WTC11 (cell line): ENCODE results near the gene BHLHE23. TPM values are rescaled to one million over a fixed set of nuclear protein-coding genes. Genes with fewer than 3 reads are reported as not detected.

Experiments
- ATAC-seq: fragments of 200-7000 bp; cut with Tn5 transposase; 2 replicates; pipeline ENCODE4 v1.10.0; 2021; ENCODE audit warnings: mild to moderate bottlenecking, moderate library complexity
- CTCF ChIA-PET: fragments of 300-600 bp; sonication (Branson Sonifier 250); formaldehyde crosslinking; loops from one replicate; lab custom pipeline; 2021; ENCODE audit warnings: antibody characterized with exemption; lab: Charles Lee
- POLR2A ChIA-PET: fragments of 350-600 bp; sonication (Branson Sonifier 250); formaldehyde crosslinking; loops from one replicate; lab custom pipeline; 2021; ENCODE audit warnings: antibody characterized with exemption; lab: Charles Lee
- DNase-seq: peaks from one replicate; pipeline ENCODE4 v3.0.0; 2021; ENCODE audit warnings: low spot score
- H3K27ac Mint-ChIP-seq: 2 replicates; pipeline ENCODE4 v1.8.0; 2021; ENCODE audit warnings: mixed read lengths
- H3K27me3 Mint-ChIP-seq: 2 replicates; pipeline ENCODE4 v1.8.0; 2021; ENCODE audit warnings: low read depth, mild to moderate bottlenecking, moderate library complexity, mixed read lengths
- H3K36me3 Mint-ChIP-seq: 2 replicates; pipeline ENCODE4 v1.8.0; 2021; ENCODE audit warnings: mixed read lengths
- H3K4me1 Mint-ChIP-seq: 2 replicates; pipeline ENCODE4 v1.8.0; 2022; ENCODE audit warnings: mixed read lengths
- H3K4me3 Mint-ChIP-seq: 2 replicates; pipeline ENCODE4 v1.8.0; 2021; ENCODE audit warnings: mild to moderate bottlenecking, moderate library complexity, mixed read lengths
- H3K9me3 Mint-ChIP-seq: 2 replicates; pipeline ENCODE4 v1.8.0; 2021; ENCODE audit warnings: mixed read lengths
- ATF1 ChIP-seq: sonication (generic); formaldehyde crosslinking; IDR thresholded peaks from 2 replicates; pipeline ENCODE4 v1.8.1; 2023; ENCODE audit warnings: mild to moderate bottlenecking, moderate library complexity, missing genetic modification reagents
- ATF2 ChIP-seq: sonication (generic); formaldehyde crosslinking; IDR thresholded peaks from 2 replicates; pipeline ENCODE4 v1.8.1; 2022; ENCODE audit warnings: low read depth, missing genetic modification reagents, borderline replicate concordance
- CDX4 ChIP-seq: fragments of 250-450 bp; sonication (Bioruptor Pico); IDR thresholded peaks from 2 replicates; pipeline ENCODE4 v1.9.0; 2021; ENCODE audit warnings: moderate library complexity, mild to moderate bottlenecking, inconsistent platforms, borderline replicate concordance
- CREM ChIP-seq: sonication (generic); formaldehyde crosslinking; IDR thresholded peaks from 2 replicates; pipeline ENCODE4 v1.8.1; 2022; ENCODE audit warnings: mild to moderate bottlenecking, missing genetic modification reagents, moderate library complexity
- GRHL2 ChIP-seq: fragments of 250-450 bp; sonication (Bioruptor Pico); IDR thresholded peaks from 2 replicates; pipeline ENCODE4 v1.8.0; 2022; ENCODE audit warnings: mild to moderate bottlenecking, moderate library complexity; ENCODE audit not compliant: insufficient replicate concordance, severe bottlenecking
- MYBL2 ChIP-seq: sonication (generic); formaldehyde crosslinking; IDR thresholded peaks from 2 replicates; pipeline ENCODE4 v1.8.1; 2023; ENCODE audit warnings: mild to moderate bottlenecking, moderate library complexity, missing genetic modification reagents
- NFATC4 ChIP-seq: fragments of 250-450 bp; sonication (Bioruptor Pico); IDR thresholded peaks from 2 replicates; pipeline ENCODE4 v1.9.0; 2021; ENCODE audit warnings: mild to moderate bottlenecking
- NFYB ChIP-seq: sonication (generic); formaldehyde crosslinking; conservative IDR thresholded peaks from 2 replicates; pipeline ENCODE4 v1.8.0; 2022; ENCODE audit warnings: low read depth, missing genetic modification reagents
- NR2C2 ChIP-seq: sonication (generic); formaldehyde crosslinking; IDR thresholded peaks from 2 replicates; pipeline ENCODE4 v1.8.0; 2022; ENCODE audit warnings: mild to moderate bottlenecking, missing genetic modification reagents
- TP53 ChIP-seq: sonication (generic); formaldehyde crosslinking; IDR thresholded peaks from 2 replicates; pipeline ENCODE4 v1.8.1; 2023; ENCODE audit warnings: mild to moderate bottlenecking, missing genetic modification reagents
- ZNF138 ChIP-seq: sonication (generic); formaldehyde crosslinking; conservative IDR thresholded peaks from 2 replicates; pipeline ENCODE4 v1.8.1; 2022; ENCODE audit warnings: mild to moderate bottlenecking, moderate library complexity, missing genetic modification reagents
- ZNF263 ChIP-seq: sonication (generic); formaldehyde crosslinking; IDR thresholded peaks from 2 replicates; pipeline ENCODE4 v1.8.1; 2022; ENCODE audit warnings: low read depth, mild to moderate bottlenecking, moderate library complexity, missing genetic modification reagents
- total RNA-seq: library from RNA; stranded (reverse); gene quantifications from 3 replicates; pipeline ENCODE4 v1.2.3, GENCODE V29; 2021
- TF ChIP-seq, protein P1 (sequence below): sonication (generic); formaldehyde crosslinking; conservative IDR thresholded peaks from 2 replicates; pipeline ENCODE4 v1.8.1; 2023; ENCODE audit warnings: mild to moderate bottlenecking, low read depth, missing genetic modification reagents, moderate library complexity
- TF ChIP-seq, protein P2 (sequence below): fragments of 250-450 bp; sonication (Bioruptor Pico); IDR thresholded peaks from 2 replicates; pipeline ENCODE4 v1.9.0; 2021; ENCODE audit warnings: mild to moderate bottlenecking
- TF ChIP-seq, protein P3 (sequence below): sonication (generic); formaldehyde crosslinking; IDR thresholded peaks from 2 replicates; pipeline ENCODE4 v1.8.1; 2023; ENCODE audit warnings: mild to moderate bottlenecking, missing genetic modification reagents, moderate library complexity
- TF ChIP-seq, protein P4 (sequence below): sonication (generic); formaldehyde crosslinking; IDR thresholded peaks from 2 replicates; pipeline ENCODE4 v1.8.1; 2023; ENCODE audit warnings: mild to moderate bottlenecking, missing genetic modification reagents, moderate library complexity
- TF ChIP-seq, protein P5 (sequence below): sonication (generic); formaldehyde crosslinking; IDR thresholded peaks from 2 replicates; pipeline ENCODE4 v1.8.0; 2022; ENCODE audit warnings: mild to moderate bottlenecking, missing genetic modification reagents

BHLHE23 gene
- total RNA-seq, 1 experiment from 2014 or later = 1.3 TPM

GRCh38 chr20:63050406-63050805 is 43.6 kb upstream of the BHLHE23 start (continued):
- no peak for TF ChIP-seq CREM
- TF ChIP-seq, protein P1, sequence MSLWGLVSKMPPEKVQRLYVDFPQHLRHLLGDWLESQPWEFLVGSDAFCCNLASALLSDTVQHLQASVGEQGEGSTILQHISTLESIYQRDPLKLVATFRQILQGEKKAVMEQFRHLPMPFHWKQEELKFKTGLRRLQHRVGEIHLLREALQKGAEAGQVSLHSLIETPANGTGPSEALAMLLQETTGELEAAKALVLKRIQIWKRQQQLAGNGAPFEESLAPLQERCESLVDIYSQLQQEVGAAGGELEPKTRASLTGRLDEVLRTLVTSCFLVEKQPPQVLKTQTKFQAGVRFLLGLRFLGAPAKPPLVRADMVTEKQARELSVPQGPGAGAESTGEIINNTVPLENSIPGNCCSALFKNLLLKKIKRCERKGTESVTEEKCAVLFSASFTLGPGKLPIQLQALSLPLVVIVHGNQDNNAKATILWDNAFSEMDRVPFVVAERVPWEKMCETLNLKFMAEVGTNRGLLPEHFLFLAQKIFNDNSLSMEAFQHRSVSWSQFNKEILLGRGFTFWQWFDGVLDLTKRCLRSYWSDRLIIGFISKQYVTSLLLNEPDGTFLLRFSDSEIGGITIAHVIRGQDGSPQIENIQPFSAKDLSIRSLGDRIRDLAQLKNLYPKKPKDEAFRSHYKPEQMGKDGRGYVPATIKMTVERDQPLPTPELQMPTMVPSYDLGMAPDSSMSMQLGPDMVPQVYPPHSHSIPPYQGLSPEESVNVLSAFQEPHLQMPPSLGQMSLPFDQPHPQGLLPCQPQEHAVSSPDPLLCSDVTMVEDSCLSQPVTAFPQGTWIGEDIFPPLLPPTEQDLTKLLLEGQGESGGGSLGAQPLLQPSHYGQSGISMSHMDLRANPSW (CRISPR knock-in tag) = no peak
- TF ChIP-seq, protein P2, sequence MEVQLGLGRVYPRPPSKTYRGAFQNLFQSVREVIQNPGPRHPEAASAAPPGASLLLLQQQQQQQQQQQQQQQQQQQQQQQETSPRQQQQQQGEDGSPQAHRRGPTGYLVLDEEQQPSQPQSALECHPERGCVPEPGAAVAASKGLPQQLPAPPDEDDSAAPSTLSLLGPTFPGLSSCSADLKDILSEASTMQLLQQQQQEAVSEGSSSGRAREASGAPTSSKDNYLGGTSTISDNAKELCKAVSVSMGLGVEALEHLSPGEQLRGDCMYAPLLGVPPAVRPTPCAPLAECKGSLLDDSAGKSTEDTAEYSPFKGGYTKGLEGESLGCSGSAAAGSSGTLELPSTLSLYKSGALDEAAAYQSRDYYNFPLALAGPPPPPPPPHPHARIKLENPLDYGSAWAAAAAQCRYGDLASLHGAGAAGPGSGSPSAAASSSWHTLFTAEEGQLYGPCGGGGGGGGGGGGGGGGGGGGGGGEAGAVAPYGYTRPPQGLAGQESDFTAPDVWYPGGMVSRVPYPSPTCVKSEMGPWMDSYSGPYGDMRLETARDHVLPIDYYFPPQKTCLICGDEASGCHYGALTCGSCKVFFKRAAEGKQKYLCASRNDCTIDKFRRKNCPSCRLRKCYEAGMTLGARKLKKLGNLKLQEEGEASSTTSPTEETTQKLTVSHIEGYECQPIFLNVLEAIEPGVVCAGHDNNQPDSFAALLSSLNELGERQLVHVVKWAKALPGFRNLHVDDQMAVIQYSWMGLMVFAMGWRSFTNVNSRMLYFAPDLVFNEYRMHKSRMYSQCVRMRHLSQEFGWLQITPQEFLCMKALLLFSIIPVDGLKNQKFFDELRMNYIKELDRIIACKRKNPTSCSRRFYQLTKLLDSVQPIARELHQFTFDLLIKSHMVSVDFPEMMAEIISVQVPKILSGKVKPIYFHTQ (CRISPR knock-in tag) = no peak
- TF ChIP-seq, protein P3, sequence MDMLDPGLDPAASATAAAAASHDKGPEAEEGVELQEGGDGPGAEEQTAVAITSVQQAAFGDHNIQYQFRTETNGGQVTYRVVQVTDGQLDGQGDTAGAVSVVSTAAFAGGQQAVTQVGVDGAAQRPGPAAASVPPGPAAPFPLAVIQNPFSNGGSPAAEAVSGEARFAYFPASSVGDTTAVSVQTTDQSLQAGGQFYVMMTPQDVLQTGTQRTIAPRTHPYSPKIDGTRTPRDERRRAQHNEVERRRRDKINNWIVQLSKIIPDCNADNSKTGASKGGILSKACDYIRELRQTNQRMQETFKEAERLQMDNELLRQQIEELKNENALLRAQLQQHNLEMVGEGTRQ (CRISPR knock-in tag) = no peak

DNA sequence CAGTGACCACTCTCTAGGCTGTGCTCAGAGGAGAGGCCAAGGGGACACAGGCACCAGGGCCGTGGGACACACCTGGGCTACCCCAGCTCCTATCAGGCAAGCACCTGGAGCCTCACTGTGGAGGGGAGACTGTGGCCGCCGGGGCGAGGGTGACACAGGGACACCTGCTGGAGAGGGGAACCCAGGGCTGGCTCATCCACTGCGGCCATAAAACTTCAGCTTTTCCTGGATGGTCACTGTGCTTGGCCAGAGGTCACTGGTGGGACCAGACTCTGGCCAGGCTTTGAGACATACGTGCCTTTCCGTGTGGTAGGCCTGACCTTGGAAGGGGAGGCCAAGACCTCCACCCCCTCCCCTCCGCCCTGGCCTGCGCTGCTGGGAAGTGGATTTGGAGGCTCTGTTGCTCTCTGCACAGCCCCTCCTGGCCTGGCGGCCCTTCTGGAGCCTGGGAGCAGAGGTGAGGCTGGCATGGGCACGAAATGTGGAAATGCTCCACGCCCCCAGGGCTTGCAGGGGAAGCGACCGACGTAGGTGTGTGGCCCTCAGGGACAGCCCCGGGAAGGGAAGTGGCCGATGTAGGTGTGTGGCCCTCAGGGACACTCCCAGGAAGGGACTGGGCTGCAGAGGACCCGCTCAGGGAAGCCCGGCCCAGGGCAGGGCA is 42.9 kb upstream of the BHLHE23 start:
- Mint-ChIP-seq H3K4me3 (no peak overlapping the region), H3K4me1 (no peaks in the 10 kb centered on the region), H3K9me3 (peaks cover 14% of the 10 kb centered on the region), H3K27me3 (peaks cover 9% of the 10 kb centered on the region), H3K27ac (no peak overlapping the region)
- DNase-seq (no peak), ATAC-seq (no peak)
- ChIA-PET POLR2A (no interaction called here), CTCF (no interaction called here)
- TF ChIP-seq NFYB (CRISPR knock-in tag) (no peak), MYBL2 (CRISPR knock-in tag) (no peak)
- TF ChIP-seq, protein P4, sequence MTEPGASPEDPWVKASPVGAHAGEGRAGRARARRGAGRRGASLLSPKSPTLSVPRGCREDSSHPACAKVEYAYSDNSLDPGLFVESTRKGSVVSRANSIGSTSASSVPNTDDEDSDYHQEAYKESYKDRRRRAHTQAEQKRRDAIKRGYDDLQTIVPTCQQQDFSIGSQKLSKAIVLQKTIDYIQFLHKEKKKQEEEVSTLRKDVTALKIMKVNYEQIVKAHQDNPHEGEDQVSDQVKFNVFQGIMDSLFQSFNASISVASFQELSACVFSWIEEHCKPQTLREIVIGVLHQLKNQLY (CRISPR knock-in tag) = no peak
- TF ChIP-seq, all 79 proteins: peak for 0
- H3K36me3 Mint-ChIP-seq = 0 out of 2 replicates have a peak, but pooled peaks cover 6% of the 10 kb centered on the region

DNA sequence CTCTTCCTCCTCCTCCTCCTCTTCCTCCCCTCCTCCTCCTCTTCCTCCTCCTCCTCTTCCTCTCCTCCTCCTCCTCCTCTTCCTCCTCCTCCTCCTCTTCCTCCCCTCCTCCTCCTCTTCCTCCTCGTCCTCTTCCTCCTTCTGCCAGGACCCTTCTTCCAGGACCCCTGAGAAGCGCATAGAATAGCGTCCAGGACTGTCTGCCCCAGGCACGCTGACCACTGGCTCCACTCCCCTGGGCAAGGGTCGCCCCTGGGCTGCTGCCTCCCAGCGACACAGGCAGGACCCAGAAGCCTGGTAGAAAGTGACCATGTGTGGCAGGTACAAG is 42.4 kb upstream of the BHLHE23 start:
- Mint-ChIP-seq H3K4me3 (no peak overlapping the region), H3K4me1 (no peaks in the 10 kb centered on the region), H3K9me3 (peaks cover 14% of the 10 kb centered on the region), H3K27me3 (peaks cover 9% of the 10 kb centered on the region), H3K27ac (no peak overlapping the region), H3K36me3 (0 out of 2 replicates have a peak, but pooled peaks cover 6% of the 10 kb centered on the region)
- ATAC-seq (no peak), DNase-seq (no peak)
- ChIA-PET POLR2A (no interaction called here), CTCF (no interaction called here)
- TF ChIP-seq ATF2 (no peak), GRHL2 (CRISPR knock-in tag) (no peak), NFATC4 (CRISPR knock-in tag) (no peak), TP53 (CRISPR knock-in tag) (no peak), ATF1 (CRISPR knock-in tag) (no peak), NR2C2 (CRISPR knock-in tag) (no peak), CDX4 (CRISPR knock-in tag) (no peak), ZNF138 (CRISPR knock-in tag) (no peak), ZNF263 (no peak)
- TF ChIP-seq, protein P5, sequence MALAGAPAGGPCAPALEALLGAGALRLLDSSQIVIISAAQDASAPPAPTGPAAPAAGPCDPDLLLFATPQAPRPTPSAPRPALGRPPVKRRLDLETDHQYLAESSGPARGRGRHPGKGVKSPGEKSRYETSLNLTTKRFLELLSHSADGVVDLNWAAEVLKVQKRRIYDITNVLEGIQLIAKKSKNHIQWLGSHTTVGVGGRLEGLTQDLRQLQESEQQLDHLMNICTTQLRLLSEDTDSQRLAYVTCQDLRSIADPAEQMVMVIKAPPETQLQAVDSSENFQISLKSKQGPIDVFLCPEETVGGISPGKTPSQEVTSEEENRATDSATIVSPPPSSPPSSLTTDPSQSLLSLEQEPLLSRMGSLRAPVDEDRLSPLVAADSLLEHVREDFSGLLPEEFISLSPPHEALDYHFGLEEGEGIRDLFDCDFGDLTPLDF (CRISPR knock-in tag) = no peak
